NCI-H2081 treated with DMSO at 0.1 percent for 48 hours (cell line): ENCODE data around the gene GABBR2.
"Not testable (repeated sequence)": the region's sequence is repeated elsewhere in the genome, so short reads cannot be mapped to it uniquely, and the experiment has no call there.

Experiments used
- DNase-seq: peaks from one replicate; lab custom pipeline; 2025; lab: John Stamatoyannopoulos, UW

Gene GABBR2

DNA sequence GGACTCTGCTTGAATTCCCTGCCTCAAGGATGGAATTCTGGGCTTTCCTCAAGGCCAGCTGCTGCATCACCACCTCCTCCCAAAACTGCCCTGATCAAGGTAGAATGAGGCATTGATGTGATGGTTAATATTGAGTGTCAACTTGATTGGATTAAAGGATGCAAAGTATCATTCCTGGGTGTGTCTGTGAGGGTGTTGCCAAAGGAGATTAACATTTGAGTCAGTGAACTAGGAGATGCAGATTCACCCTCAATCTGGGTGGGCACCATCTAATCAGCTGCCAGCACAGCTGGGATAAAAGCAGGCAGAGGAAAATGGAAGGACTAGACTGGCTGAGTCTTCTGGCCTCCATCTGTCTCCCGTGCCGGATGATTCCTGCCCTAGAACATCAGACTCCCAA is 23.9 kb downstream of the GABBR2 start:
- DNase-seq = not testable (repeated sequence)

GRCh38 chr9:98678244-98678842 is 30.4 kb downstream of the GABBR2 start:
- no peak for DNase-seq

GRCh38 chr9:98673681-98674080 is 35.1 kb downstream of the GABBR2 start:
- no peak for DNase-seq

GRCh38 chr9:98667005-98667640 is 41.6 kb downstream of the GABBR2 start:
- DNase-seq = no peak

DNA sequence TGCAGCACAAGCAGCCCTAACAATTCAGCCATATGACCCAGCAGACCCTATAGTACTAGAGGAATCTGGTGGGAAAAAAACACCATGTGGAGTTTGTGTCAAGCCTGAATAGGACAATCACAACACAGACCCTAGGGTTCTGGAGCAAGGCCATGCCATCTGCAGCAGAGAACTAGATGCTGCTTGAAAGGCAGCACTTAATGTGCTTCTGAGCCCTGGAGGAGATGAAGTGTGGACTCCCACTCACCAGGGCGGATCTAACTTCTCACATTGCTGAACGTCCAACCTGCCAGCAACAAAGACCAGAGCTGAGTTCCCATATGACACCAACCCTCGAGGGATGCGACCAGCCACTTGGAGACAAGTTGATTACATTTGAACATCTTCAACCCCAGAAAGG is 43.2 kb downstream of the GABBR2 start:
- no peak for DNase-seq

DNA sequence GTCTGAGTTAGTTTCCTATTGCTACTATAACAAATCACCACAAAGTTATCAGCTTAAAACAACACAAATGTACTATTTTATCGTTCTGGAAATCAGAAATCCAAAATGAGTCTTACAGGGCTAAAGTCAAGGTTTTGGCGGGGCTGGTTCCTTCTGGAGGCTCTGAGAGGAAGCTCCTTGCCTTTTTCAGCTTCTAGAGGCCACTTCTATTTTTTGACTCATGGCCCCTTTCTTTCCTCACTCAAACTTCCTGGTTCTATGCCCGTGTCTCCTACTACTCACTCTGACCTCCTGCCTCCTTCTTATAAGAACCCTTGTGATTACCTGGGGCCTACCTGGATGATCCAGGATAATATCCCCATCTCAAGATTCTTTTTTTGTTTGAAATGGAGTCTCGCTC is 48.2 kb downstream of the GABBR2 start:
- DNase-seq = no peak

DNA sequence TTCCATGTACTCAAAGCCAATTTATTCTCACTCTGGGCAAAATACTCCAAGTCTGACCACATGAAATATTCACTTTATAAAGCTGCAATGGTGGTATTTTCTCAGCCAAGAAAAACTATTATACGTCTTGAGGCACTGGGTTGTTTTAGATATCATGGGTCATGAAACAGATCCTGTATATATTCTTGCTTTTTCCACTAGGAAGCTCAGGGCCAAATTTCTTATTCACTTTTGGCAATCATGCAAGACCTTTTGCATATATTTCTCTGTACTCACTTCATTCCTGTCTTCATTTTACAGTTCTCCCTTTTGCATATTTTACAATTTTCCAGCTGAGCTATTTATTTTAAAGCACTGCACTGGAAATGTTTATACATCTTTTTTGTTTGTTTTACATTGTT is 49.8 kb downstream of the GABBR2 start:
- no peak for DNase-seq

- DNase-seq = no peak
Observed at GRCh38 chr9:98657897-98658296, 50.8 kb downstream of the GABBR2 start.

- no peak for DNase-seq
Observed at GRCh38 chr9:98656511-98656910, 52.2 kb downstream of the GABBR2 start.

DNA sequence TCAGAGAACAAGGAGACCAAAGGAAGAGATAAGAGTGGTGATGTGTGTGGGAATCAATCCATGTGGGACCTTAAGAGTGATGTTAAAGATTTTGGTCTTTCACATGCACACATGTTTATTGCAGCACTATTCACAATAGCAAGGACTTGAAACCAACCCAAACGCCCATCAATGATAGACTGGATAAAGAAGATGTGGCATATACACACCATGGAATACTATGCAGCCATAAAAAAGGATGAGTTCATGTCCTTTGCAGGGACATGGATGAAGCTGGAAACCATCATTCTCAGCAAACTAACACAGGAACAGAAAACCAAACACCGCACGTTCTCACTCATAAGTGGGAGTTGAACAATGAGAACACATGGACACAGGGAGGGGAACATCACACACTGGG is 53.3 kb downstream of the GABBR2 start:
- DNase-seq = not testable (repeated sequence)

DNA sequence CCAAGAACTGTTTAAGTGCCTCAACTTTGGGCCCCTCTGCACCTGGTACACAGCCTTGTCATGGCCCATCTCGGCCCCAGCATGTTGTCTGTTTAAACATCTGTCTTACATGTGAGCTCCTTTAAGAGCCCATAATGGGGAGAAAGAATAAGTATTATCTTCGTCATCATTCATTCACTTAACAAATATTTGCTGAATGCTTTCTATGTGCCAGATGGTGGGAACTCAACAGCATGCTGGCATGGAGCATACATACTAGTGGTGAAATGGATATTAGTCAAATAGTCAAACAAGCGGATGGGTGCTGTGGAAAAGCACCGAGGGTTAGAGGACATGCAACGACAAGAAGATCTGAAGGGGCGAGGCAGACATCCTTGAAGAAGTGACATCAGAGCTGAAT is 54.5 kb downstream of the GABBR2 start:
- DNase-seq = no peak

- no peak for DNase-seq
Observed at GRCh38 chr9:98652741-98653140, 56.0 kb downstream of the GABBR2 start.

DNA sequence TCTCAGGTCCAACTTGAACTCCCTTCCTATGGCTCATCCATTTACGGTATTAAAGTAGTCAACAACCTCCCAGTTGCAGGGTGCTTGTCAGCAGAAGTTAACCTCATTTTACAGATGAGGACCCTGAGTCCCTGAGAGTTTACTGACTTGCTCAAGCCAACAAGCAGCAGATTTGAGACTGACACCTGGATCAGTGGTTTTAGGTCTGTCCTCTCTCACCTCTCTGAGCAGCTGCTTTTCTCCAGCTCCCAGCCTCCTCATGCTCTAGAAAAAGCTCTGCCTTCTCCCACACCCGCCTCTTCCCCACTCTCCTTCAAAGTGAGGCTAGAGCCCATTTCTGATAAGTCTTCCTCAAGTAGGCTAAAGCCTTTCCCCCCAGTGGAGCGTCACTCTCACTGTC is 56.4 kb downstream of the GABBR2 start:
- DNase-seq = no peak

DNA sequence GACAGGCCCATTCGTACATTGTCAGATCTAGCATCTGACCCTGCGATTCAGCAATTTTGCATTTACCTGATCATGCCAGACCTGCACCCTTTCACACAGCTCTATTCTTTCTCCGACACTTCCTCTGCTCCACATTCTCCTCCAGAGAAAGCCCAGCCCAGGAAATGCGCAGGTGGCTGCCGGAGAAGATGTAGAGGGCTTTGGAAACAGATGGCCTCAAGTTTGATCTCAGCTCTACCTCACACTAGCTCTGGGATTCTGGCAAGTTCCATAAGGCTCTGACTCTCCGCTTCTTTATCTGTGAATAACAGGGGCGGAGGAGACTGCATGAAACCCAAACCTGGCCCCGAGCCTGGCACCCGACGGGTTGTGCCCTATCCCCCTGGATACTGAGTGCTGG is 61.5 kb downstream of the GABBR2 start:
- no peak for DNase-seq

DNA sequence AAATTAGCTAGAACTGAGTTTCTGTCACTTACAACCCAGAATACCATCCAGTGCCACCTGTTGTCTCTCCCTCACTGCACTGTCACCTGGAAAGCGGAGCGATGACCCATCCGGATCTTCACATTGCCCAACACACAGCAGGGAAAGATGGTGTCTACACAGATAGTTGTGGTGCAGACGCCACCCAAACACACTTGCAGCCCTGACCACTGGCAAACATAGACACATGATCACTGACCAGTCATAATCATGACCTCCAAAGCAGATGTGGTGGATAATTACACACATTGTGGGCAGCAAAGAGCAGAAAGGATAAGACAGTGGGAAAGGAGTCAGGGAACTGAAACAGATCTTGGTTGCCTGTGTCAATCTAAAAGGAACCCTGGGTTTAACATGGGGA is 64.7 kb downstream of the GABBR2 start:
- DNase-seq = no peak

DNA sequence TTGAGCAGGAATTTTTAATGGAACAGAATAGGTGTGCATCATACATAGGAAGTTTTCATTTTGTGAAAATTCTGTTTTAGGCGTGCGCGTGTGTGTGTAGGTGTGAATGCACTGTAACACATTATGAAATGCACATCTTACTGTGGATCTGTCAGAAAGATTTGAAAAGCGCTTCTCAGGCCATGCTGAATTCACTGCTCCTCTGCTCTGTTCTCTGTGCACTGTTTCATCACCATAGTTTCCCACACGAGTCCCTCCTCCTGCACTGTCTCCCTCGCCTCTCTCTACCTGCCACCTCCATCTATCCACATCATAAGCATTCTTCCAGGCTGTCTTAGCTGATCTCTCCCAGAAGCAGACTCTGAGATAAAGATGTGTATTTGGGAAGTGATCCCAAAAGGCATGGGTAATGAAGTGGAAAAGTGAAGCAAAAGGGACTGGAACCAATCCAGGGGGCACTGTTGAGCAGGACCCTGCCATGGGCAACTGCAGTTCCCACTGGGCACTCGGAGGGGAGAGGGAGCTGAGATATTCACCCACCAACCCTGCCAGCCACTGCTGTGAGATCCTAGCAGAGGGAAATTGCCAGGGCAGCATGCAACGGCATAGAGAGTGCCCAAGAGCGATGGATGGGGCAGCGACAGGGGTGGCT is 65.9 kb downstream of the GABBR2 start:
- DNase-seq = no peak

GRCh38 chr9:98641695-98642094 is 67.0 kb downstream of the GABBR2 start:
- no peak for DNase-seq

- no peak for DNase-seq
Observed at GRCh38 chr9:98640394-98640793, 68.3 kb downstream of the GABBR2 start.

GRCh38 chr9:98639133-98639532 is 69.6 kb downstream of the GABBR2 start:
- no peak for DNase-seq

GRCh38 chr9:98637381-98637780 is 71.4 kb downstream of the GABBR2 start:
- no peak for DNase-seq

GRCh38 chr9:98635374-98635773 is 73.4 kb downstream of the GABBR2 start:
- DNase-seq = no peak

- no peak for DNase-seq
Observed at GRCh38 chr9:98634685-98635336, 73.9 kb downstream of the GABBR2 start.

- no peak for DNase-seq
Observed at GRCh38 chr9:98632839-98633238, 75.9 kb downstream of the GABBR2 start.
